PC-9 (cell line): ENCODE results near the gene SOX15. TPM values are rescaled to one million over a fixed set of nuclear protein-coding genes. Genes with fewer than 3 reads are reported as not detected.

Experiments
- BruUV-seq: library from RNA; stranded (reverse); fragments of 400-500 nt; replicated peaks from 2 replicates; lab custom pipeline; 2021; lab: Mats Ljungman, UMichigan
- CTCF ChIA-PET: fragments of 300-600 bp; sonication (Branson Sonifier 250); formaldehyde crosslinking; loops from one replicate; lab custom pipeline; 2022; ENCODE audit warnings: antibody characterized with exemption; lab: Charles Lee
- POLR2A ChIA-PET: fragments of 300-600 bp; sonication (Branson Sonifier 250); formaldehyde crosslinking; loops from one replicate; lab custom pipeline; 2022; ENCODE audit warnings: antibody characterized with exemption; ENCODE audit not compliant: unreplicated experiment; lab: Charles Lee
- DNase-seq, 2 experiments: peaks; one replicate each; pipeline versions ENCODE4 v3.0.0 to v3.0.0-alpha.2; 2015 to 2022; ENCODE audit warnings: mixed read lengths in 1 of 2
- H2AFZ ChIP-seq: fragments of 200-600 bp; sonication (generic); 2 replicates; pipeline ENCODE4 v1.8.1; 2017; ENCODE audit warnings: antibody characterized with exemption
- H3F3A ChIP-seq: fragments of 200-600 bp; sonication (generic); 2 replicates; pipeline ENCODE4 v1.8.1; 2017; ENCODE audit warnings: antibody characterized with exemption, mild to moderate bottlenecking, low read depth; ENCODE audit not compliant: insufficient read depth
- H3K27ac ChIP-seq: fragments of 200-600 bp; sonication (generic); 2 replicates; pipeline ENCODE4 v1.6.1; 2016; ENCODE audit warnings: mixed run types
- H3K27me3 ChIP-seq: fragments of 200-600 bp; sonication (generic); 2 replicates; pipeline ENCODE4 v1.6.1; 2016; ENCODE audit warnings: low read depth, mixed run types; ENCODE audit not compliant: insufficient read depth
- H3K36me3 ChIP-seq: fragments of 200-600 bp; sonication (generic); 2 replicates; pipeline ENCODE4 v1.6.1; 2016; ENCODE audit warnings: low read depth, mixed run types
- H3K4me1 ChIP-seq: fragments of 200-600 bp; sonication (generic); replicated peaks from 2 replicates; pipeline ENCODE4 v1.6.1; 2016; ENCODE audit warnings: mixed run types; ENCODE audit not compliant: insufficient read depth
- H3K4me2 ChIP-seq: fragments of 200-600 bp; sonication (generic); 2 replicates; pipeline ENCODE4 v1.6.1; 2017; ENCODE audit warnings: mixed run types
- H3K4me3 ChIP-seq: fragments of 200-600 bp; sonication (generic); 2 replicates; pipeline ENCODE4 v1.6.1; 2016; ENCODE audit warnings: mixed run types
- H3K79me2 ChIP-seq: fragments of 200-600 bp; sonication (generic); 2 replicates; pipeline ENCODE4 v1.6.1; 2017; ENCODE audit warnings: low read depth, mixed run types
- H3K9me2 ChIP-seq: fragments of 200-600 bp; sonication (generic); 2 replicates; pipeline ENCODE4 v1.8.1; 2017; ENCODE audit warnings: mild to moderate bottlenecking; ENCODE audit not compliant: insufficient read depth
- H3K9me3 ChIP-seq: fragments of 200-600 bp; sonication (generic); 2 replicates; pipeline ENCODE4 v1.8.1; 2016; ENCODE audit warnings: low read depth; ENCODE audit not compliant: insufficient read depth
- H4K20me1 ChIP-seq: fragments of 200-600 bp; sonication (generic); 2 replicates; pipeline ENCODE4 v1.8.1; 2017; ENCODE audit not compliant: insufficient read depth
- EZH2 ChIP-seq: fragments of 200-600 bp; sonication (generic); IDR thresholded peaks from 2 replicates; pipeline ENCODE4 v1.8.0; 2017; ENCODE audit warnings: antibody characterized with exemption, low read depth
- intact Hi-C: fragments of 100-400 bp; cut with micrococcal nuclease; formaldehyde crosslinking; loops from one replicate; pipeline ENCODE4 v1.10.0; 2022; ENCODE audit not compliant: unreplicated experiment
- total RNA-seq: library from RNA; stranded (reverse); gene quantifications from 2 replicates; pipeline ENCODE4 v1.2.3, GENCODE V29; 2021
- TF ChIP-seq, protein P1 (sequence below): fragments of 200-600 bp; sonication (generic); conservative IDR thresholded peaks from 2 replicates; pipeline ENCODE4 v1.6.1; 2017; ENCODE audit warnings: mixed run types, antibody characterized with exemption, mild to moderate bottlenecking, moderate library complexity

The SOX15 gene
- total RNA-seq, 1 experiment from 2014 or later, result 124 TPM

DNA sequence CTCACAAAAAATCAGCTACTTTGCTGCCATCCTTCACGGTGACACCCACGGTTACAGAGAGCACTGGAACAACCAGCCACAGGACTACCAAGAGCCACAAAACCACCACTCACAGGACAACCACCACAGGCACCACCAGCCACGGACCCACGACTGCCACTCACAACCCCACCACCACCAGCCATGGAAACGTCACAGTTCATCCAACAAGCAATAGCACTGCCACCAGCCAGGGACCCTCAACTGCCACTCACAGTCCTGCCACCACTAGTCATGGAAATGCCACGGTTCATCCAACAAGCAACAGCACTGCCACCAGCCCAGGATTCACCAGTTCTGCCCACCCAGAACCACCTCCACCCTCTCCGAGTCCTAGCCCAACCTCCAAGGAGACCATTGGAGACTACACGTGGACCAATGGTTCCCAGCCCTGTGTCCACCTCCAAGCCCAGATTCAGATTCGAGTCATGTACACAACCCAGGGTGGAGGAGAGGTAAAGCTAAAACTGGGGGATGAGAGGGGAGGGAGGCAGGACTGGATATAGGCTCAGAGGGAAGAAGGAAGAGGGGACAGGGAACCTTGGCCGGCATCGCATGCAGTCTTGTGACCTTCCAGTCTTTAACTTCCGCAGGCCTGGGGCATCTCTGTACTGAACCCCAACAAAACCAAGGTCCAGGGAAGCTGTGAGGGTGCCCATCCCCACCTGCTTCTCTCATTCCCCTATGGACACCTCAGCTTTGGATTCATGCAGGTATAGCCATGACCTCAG is 9.9 kb downstream of the SOX15 start:
- H4K20me1 ChIP-seq, result peaks cover 40% of the 10 kb centered on the region
- peaks cover 37% of the 10 kb centered on the region for H3K79me2 ChIP-seq
- intact Hi-C loops, result loop anchor here (10.0 kb wide), 3 partner anchors 275 to 535 kb away; partner anchors contain the start of genes CHD3, CYB5D1, NAA38 and SLC16A11
- no peak for DNase-seq
- CTCF ChIA-PET, result interaction anchor here (0.5 to 1.1 kb wide), 3 partner anchors 25 to 298 kb away, joined by 3 to 4 read pairs (median 3); partner anchors contain the start of genes SLC2A4 and TP53
- H3K4me3 ChIP-seq, result peak overlapping the region; percentile 38; the same call in 1 of the 2 replicates
- H3K27me3 ChIP-seq, result no peaks in the 10 kb centered on the region
- H3K9me2 ChIP-seq, result no peaks in the 10 kb centered on the region
- POLR2A ChIA-PET, result interaction anchor here (0.6 to 1.2 kb wide), 6 partner anchors 9 to 200 kb away, joined by 3 to 8 read pairs (median 4); partner anchors contain the start of genes CHRNB1 and TP53
- BruUV-seq, result no TSS peak
- H3K4me1 ChIP-seq, result peaks cover 52% of the 10 kb centered on the region
- H3F3A ChIP-seq, result peaks cover 49% of the 10 kb centered on the region
- H3K27ac ChIP-seq, result peak overlapping the region; percentile 88
- peak overlapping the region; percentile 72 for H3K4me2 ChIP-seq
- peaks cover 24% of the 10 kb centered on the region for H3K36me3 ChIP-seq
- no peaks in the 10 kb centered on the region for H3K9me3 ChIP-seq
- H2AFZ ChIP-seq, result no peak overlapping the region
- TF ChIP-seq EZH2, result no peak
- TF ChIP-seq, protein P1, sequence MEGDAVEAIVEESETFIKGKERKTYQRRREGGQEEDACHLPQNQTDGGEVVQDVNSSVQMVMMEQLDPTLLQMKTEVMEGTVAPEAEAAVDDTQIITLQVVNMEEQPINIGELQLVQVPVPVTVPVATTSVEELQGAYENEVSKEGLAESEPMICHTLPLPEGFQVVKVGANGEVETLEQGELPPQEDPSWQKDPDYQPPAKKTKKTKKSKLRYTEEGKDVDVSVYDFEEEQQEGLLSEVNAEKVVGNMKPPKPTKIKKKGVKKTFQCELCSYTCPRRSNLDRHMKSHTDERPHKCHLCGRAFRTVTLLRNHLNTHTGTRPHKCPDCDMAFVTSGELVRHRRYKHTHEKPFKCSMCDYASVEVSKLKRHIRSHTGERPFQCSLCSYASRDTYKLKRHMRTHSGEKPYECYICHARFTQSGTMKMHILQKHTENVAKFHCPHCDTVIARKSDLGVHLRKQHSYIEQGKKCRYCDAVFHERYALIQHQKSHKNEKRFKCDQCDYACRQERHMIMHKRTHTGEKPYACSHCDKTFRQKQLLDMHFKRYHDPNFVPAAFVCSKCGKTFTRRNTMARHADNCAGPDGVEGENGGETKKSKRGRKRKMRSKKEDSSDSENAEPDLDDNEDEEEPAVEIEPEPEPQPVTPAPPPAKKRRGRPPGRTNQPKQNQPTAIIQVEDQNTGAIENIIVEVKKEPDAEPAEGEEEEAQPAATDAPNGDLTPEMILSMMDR, result no peak

DNA sequence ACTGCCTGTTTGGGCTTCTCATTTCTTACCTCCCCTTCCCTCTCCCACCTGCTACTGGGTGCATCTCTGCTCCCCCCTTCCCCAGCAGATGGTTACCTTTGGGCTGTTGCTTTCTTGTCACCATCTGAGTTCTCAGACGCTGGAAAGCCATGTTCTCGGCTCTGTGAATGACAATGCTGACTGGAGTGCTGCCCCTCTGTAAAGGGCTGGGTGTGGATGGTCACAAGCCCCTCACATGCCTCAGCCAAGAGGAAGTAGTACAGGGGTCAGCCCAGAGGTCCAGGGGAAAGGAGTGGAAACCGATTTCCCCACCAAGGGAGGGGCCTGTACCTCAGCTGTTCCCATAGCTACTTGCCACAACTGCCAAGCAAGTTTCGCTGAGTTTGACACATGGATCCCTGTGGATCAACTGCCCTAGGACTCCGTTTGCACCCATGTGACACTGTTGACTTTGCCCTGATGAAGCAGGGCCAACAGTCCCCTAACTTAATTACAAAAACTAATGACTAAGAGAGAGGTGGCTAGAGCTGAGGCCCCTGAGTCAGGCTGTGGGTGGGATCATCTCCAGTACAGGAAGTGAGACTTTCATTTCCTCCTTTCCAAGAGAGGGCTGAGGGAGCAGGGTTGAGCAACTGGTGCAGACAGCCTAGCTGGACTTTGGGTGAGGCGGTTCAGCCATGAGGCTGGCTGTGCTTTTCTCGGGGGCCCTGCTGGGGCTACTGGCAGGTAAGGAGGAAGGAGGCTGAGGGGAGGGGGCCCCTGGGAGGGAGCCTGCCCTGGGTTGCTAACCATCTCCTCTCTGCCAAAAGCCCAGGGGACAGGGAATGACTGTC is 10.7 kb downstream of the SOX15 start, which contains the start of gene CD68:
Gene CD68 (plus strand): TSS at position 638 of the 833 bp plus-strand sequence. CDS start 40 bp downstream, at position 678.
- no peak for TF ChIP-seq EZH2
- TF ChIP-seq, protein P1, result no peak
- POLR2A ChIA-PET, result interaction anchor here (0.6 to 1.2 kb wide), 6 partner anchors 10 to 199 kb away, joined by 3 to 8 read pairs (median 4); partner anchors contain the start of genes CHRNB1 and TP53
- peak; percentile 84 to 95 for DNase-seq
- H3K9me2 ChIP-seq, result no peaks in the 10 kb centered on the region
- H3K4me1 ChIP-seq, result peaks cover 60% of the 10 kb centered on the region
- CTCF ChIA-PET, result interaction anchor here (0.5 to 1.5 kb wide), 3 partner anchors 10 to 298 kb away, joined by 3 to 7 read pairs (median 4); partner anchors contain the start of genes SLC2A4, SOX15 and TP53
- peaks cover 31% of the 10 kb centered on the region for H3K36me3 ChIP-seq
- H3K4me3 ChIP-seq, result peak within 1 kb of the TSS; percentile 38; the same call in 1 of the 2 replicates
- peaks cover 57% of the 10 kb centered on the region for H3F3A ChIP-seq
- no peak within 1 kb of the TSS for H2AFZ ChIP-seq
- no TSS peak for BruUV-seq
- intact Hi-C loops, result no loop called here
- H3K27me3 ChIP-seq, result no peaks in the 10 kb centered on the region
- peak within 1 kb of the TSS; percentile 72 for H3K4me2 ChIP-seq
- peaks cover 48% of the 10 kb centered on the region for H4K20me1 ChIP-seq
- H3K9me3 ChIP-seq, result no peaks in the 10 kb centered on the region
- H3K27ac ChIP-seq, result peak within 1 kb of the TSS; percentile 88
- peaks cover 43% of the 10 kb centered on the region for H3K79me2 ChIP-seq
